Brain pericyte (primary cell): ENCODE results near the gene RNF8.
"Not testable (repeated sequence)": the region's sequence is repeated elsewhere in the genome, so short reads cannot be mapped to it uniquely, and the experiment has no call there.

Experiments used
- DNase-seq: peaks from one replicate; pipeline ENCODE4 v3.0.0-alpha.2; 2012; ENCODE audit warnings: low read depth, low spot score

Gene RNF8

DNA sequence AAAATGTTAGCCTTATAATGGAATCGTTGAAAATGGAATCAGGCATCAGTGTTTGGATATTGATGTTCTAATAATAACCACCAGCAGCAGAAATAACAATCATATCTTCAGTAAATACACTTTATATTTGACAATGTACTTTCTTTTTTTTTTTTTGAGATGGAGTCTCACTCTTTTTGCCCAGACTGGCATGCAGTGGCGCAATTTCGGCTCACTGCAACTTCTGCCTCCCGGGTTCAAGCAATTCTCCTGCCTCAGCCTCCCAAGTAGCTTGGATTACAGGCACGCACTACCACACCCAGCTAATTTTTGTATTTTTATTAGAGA, 89.4 kb downstream of the RNF8 start:
- DNase-seq: not testable (repeated sequence)
